Upper lobe of left lung (tissue), 4 donors: ENCODE results near the gene KCNH8.

Experiments used
- EP300 ChIP-seq, 4 donors: sonication (generic); formaldehyde crosslinking; IDR thresholded peaks; one replicate each; pipeline ENCODE4 v1.5.1; 2017; ENCODE audit warnings: antibody characterized with exemption in 4 of 4, control low read depth in 2 of 4
- POLR2A ChIP-seq, 4 donors: fragments of 450-650 bp; IDR thresholded peaks; one replicate each; pipeline ENCODE4 v1.5.1; 2016 to 2017; ENCODE audit warnings: antibody characterized with exemption in 4 of 4, mild to moderate bottlenecking in 2 of 4
- POLR2AphosphoS5 ChIP-seq, 2 donors: sonication (generic); formaldehyde crosslinking; IDR thresholded peaks; one replicate each; pipeline ENCODE4 v1.5.1; 2017; ENCODE audit warnings: antibody characterized with exemption in 2 of 2
- TF ChIP-seq, protein P1 (sequence below), 6 experiments: fragments of 450-650 bp in 4 of 6; fragments of 200-600 bp in 2 of 6; sonication (generic) in 2 of 6; IDR thresholded peaks; one replicate each; pipeline ENCODE4 v1.5.1; 2016 to 2019; ENCODE audit warnings: antibody characterized with exemption in 6 of 6

DNA sequence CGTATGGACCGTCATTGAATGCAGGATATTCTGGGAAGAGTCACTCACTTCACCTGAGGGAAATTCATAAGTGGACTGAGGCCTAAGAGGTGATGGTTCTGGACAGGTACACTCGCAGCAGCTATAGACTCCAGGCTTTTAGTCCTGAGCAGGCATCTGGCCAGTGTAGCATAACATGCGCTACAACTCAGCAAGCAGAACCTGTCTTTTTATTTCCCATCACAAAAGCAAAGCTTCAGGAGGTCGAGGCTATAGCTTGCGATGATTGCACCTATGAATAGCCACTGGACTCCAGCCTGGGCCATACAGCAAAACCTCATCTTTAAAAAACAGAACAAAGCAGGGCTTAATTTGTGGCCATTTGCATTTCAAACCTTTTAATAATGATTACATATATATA lies 185.8 kb downstream of the KCNH8 start:
- TF ChIP-seq, protein P1, sequence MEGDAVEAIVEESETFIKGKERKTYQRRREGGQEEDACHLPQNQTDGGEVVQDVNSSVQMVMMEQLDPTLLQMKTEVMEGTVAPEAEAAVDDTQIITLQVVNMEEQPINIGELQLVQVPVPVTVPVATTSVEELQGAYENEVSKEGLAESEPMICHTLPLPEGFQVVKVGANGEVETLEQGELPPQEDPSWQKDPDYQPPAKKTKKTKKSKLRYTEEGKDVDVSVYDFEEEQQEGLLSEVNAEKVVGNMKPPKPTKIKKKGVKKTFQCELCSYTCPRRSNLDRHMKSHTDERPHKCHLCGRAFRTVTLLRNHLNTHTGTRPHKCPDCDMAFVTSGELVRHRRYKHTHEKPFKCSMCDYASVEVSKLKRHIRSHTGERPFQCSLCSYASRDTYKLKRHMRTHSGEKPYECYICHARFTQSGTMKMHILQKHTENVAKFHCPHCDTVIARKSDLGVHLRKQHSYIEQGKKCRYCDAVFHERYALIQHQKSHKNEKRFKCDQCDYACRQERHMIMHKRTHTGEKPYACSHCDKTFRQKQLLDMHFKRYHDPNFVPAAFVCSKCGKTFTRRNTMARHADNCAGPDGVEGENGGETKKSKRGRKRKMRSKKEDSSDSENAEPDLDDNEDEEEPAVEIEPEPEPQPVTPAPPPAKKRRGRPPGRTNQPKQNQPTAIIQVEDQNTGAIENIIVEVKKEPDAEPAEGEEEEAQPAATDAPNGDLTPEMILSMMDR (IDR thresholded peaks at IDR 0.05): no peak
- TF ChIP-seq POLR2AphosphoS5 (IDR thresholded peaks at IDR 0.05): no peak
- no peak for TF ChIP-seq EP300 (IDR thresholded peaks at IDR 0.05)
- TF ChIP-seq POLR2A (IDR thresholded peaks at IDR 0.05): no peak
